ENCODE data around the gene PODN.

DNA sequence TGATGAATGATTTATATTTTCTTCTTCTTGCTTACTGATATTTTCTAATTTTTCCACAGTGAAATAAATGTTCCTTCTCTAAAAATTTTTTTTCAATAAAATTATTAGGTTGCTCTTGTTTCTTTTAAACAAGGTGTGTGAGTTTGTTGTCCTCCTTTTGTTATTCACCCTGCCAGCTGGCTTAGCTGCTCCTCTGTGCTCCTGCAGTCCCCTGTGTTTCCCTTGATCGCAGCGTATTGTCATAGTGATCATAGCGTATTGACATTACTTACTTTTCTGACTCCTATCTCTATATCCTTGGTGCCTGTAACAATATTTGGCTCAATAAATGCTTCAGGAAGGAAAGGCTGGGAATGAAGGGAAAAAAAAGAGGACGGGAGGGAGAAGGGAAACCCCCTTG is 24.9 kb upstream of the PODN start:
- no peak for TF ChIP-seq POLR2A (IDR thresholded peaks at IDR 0.05; ENCODE audit: low read depth, low read length)
- TF ChIP-seq POLR2AphosphoS5 (IDR thresholded peaks at IDR 0.05; ENCODE audit: insufficient read depth, low read depth, low read length) = no peak
- TF ChIP-seq, protein P1, sequence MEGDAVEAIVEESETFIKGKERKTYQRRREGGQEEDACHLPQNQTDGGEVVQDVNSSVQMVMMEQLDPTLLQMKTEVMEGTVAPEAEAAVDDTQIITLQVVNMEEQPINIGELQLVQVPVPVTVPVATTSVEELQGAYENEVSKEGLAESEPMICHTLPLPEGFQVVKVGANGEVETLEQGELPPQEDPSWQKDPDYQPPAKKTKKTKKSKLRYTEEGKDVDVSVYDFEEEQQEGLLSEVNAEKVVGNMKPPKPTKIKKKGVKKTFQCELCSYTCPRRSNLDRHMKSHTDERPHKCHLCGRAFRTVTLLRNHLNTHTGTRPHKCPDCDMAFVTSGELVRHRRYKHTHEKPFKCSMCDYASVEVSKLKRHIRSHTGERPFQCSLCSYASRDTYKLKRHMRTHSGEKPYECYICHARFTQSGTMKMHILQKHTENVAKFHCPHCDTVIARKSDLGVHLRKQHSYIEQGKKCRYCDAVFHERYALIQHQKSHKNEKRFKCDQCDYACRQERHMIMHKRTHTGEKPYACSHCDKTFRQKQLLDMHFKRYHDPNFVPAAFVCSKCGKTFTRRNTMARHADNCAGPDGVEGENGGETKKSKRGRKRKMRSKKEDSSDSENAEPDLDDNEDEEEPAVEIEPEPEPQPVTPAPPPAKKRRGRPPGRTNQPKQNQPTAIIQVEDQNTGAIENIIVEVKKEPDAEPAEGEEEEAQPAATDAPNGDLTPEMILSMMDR (IDR thresholded peaks at IDR 0.05; ENCODE audit: extremely low read depth in 1 of 2, insufficient read depth in 1 of 2, low read depth in 1 of 2, low read length in 2 of 2) = no peak
- TF ChIP-seq GATA2 (IDR thresholded peaks at IDR 0.05; ENCODE audit: insufficient read depth, insufficient read length, low read depth, low read length) = no peak
- TF ChIP-seq EZH2 (IDR thresholded peaks at IDR 0.05; ENCODE audit: borderline replicate concordance, low read depth, low read length, severe bottlenecking) = no peak
- TF ChIP-seq, protein P2, sequence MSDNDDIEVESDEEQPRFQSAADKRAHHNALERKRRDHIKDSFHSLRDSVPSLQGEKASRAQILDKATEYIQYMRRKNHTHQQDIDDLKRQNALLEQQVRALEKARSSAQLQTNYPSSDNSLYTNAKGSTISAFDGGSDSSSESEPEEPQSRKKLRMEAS (IDR thresholded peaks at IDR 0.05; ENCODE audit: insufficient read depth, insufficient read length) = no peak
